Naive B cell (primary cell): ENCODE data around the gene SNRNP35. TPM values are rescaled to one million over a fixed set of nuclear protein-coding genes. Genes with fewer than 3 reads are reported as not detected.
"Not testable (repeated sequence)": the region's sequence is repeated elsewhere in the genome, so short reads cannot be mapped to it uniquely, and the experiment has no call there.

Source experiments
- ATAC-seq, 2 donors: fragments of 150-1000 bp; cut with Tn5 transposase; 2 replicates each; pipeline ENCODE4 v1.10.0; 2021; ENCODE audit warnings: low read depth in 2 of 2, mild to moderate bottlenecking in 2 of 2, moderate library complexity in 2 of 2
- DNase-seq: peaks from one replicate; pipeline ENCODE4 v3.0.0; 2022
- H3K27ac Mint-ChIP-seq, 6 donors: one replicate each; pipeline ENCODE4 v1.8.0; 2020 to 2022; ENCODE audit warnings: mild to moderate bottlenecking in 6 of 6, mixed read lengths in 6 of 6, moderate library complexity in 5 of 6, inconsistent platforms in 2 of 6
- H3K27me3 Mint-ChIP-seq, 3 donors: one replicate each; pipeline ENCODE4 v1.8.0; 2021 to 2022; ENCODE audit warnings: mixed read lengths in 3 of 3, mild to moderate bottlenecking in 1 of 3
- H3K36me3 Mint-ChIP-seq, 2 donors: one replicate each; pipeline ENCODE4 v1.8.0; 2020 to 2022; ENCODE audit warnings: mixed read lengths in 2 of 2, inconsistent platforms in 1 of 2, mild to moderate bottlenecking in 1 of 2
- H3K4me1 Mint-ChIP-seq, 3 donors: one replicate each; pipeline ENCODE4 v1.8.0; 2020 to 2022; ENCODE audit warnings: mixed read lengths in 3 of 3, inconsistent platforms in 1 of 3, mild to moderate bottlenecking in 1 of 3, moderate library complexity in 1 of 3
- H3K4me3 Mint-ChIP-seq, 8 donors: one replicate each; pipeline ENCODE4 v1.8.0; 2020 to 2022; ENCODE audit warnings: mild to moderate bottlenecking in 8 of 8, mixed read lengths in 8 of 8, moderate library complexity in 8 of 8, inconsistent platforms in 2 of 8
- H3K9me3 Mint-ChIP-seq, 7 donors: one replicate each; pipeline ENCODE4 v1.8.0; 2020 to 2022; ENCODE audit warnings: mixed read lengths in 7 of 7, mild to moderate bottlenecking in 5 of 7, inconsistent platforms in 2 of 7, moderate library complexity in 1 of 7
- polyA plus RNA-seq, 6 donors: library from polyadenylated mRNA; unstranded; fragments of 300-500 nt; fragmentation: Illumina TruSeq; gene quantifications; one replicate each; pipeline ENCODE4 v1.2.3, GENCODE V29; 2021; ENCODE audit warnings: low read depth in 6 of 6

The SNRNP35 gene
- polyA plus RNA-seq, 6 donors from 2014 or later = 18.0 to 29.1 (median 28.4) TPM

DNA sequence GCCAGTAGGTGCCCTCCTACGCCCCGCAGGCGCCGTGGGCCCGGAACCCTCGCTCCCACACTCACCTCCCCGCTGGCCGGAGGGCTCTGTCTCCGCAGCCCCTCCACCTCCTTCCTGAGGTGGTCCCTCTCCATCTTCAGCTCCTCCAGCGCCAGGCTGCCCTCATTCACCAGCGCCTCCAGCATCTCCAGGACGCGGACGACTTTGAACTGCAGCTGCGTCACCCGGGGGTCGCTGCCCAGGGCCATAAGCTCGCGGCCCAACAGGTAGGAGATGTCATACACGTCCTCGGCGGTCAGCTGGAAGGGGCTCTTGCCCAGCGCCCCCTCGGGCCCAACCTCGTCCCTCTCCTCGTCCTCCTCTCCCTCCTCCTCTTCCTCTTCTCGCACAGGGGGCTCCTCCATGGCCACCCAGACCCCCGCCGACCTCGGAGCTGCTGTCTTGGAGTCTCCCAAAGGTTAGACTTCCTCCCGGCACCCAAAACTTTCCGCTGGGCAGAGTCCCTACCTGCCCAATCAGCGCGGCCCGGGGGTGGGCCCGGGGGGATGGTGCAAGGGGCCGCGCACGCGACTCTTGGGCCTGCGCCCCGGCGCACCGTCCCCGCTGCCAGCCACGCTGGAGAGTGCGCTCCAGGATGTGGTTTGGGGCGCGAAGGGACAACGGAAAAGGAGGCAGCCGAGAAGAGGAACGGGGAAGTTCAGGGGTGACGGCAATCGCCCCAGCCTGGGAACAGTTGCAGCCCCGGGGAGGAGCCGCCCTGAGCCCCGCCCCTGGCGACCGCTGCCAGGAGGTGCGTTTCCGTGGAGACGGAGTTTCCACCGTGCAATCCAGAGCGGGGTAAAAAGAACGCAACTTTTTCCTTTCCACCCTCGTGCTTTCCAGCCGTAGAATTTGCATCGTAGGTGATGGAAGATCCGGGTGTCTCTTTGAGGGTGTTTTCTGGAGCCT is 21.6 kb upstream of the SNRNP35 start, which contains the start of gene RILPL2:
TSS of gene RILPL2 (minus strand) at position 668 of the 948 bp plus-strand sequence. CDS start at position 404, 264 bp downstream.
- Mint-ChIP-seq H3K9me3 (no peaks in the 10 kb centered on the region), H3K4me3 (peak within 1 kb of the TSS; percentile 94 to 99 (median 96)), H3K27ac (peak within 1 kb of the TSS; percentile 91 to 99 (median 96)), H3K27me3 (no peaks in the 10 kb centered on the region), H3K4me1 (peaks cover 22 to 47% (median 45%) of the 10 kb centered on the region in 3 donors), H3K36me3 (no peaks in the 10 kb centered on the region)
- peak; percentile 92 for DNase-seq
- peak; percentile 85 to 88 for ATAC-seq

- DNase-seq (no peak), ATAC-seq (no peak)
- peak overlapping the region in 3 of 6 donors; percentile 12 to 50 (median 44) for H3K27ac Mint-ChIP-seq
- peak overlapping the region in 3 of 8 donors; percentile 26 to 74 (median 66) for H3K4me3 Mint-ChIP-seq
- no peaks in the 10 kb centered on the region for H3K27me3 Mint-ChIP-seq
- H3K36me3 Mint-ChIP-seq = no peaks in the 10 kb centered on the region
- no peaks in the 10 kb centered on the region for H3K9me3 Mint-ChIP-seq
- H3K4me1 Mint-ChIP-seq = peaks cover 22 to 38% (median 25%) of the 10 kb centered on the region in 3 donors
These were observed 16.3 kb upstream of the SNRNP35 start for GRCh38 chr12:123441523-123442164.

DNA sequence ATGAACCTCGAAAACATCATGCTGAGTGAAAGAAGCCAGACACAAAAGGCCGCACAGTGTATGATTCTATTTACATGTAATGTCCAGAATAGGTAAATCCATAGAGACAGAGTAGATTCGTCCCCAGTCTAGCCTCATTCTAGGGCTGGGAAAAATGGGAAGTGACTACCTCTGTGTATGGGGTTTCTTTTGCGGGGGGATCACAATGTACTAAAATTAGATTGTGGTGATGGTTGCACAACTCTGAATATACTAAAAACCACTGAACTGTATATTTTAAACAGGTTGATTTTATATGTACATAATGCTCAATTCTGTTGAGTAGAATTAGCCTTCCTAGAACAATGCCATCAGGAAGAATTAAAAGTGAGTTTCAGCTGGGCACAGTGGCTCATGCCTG is 15.2 kb upstream of the SNRNP35 start:
- peaks cover 22 to 31% (median 25%) of the 10 kb centered on the region in 3 donors for H3K4me1 Mint-ChIP-seq
- no peaks in the 10 kb centered on the region for H3K27me3 Mint-ChIP-seq
- H3K27ac Mint-ChIP-seq = no peak overlapping the region
- DNase-seq (no peak), ATAC-seq (no peak)
- peak overlapping the region in 2 of 8 donors; percentile 32 to 61 for H3K4me3 Mint-ChIP-seq
- no peaks in the 10 kb centered on the region for H3K36me3 Mint-ChIP-seq
- no peaks in the 10 kb centered on the region for H3K9me3 Mint-ChIP-seq

- Mint-ChIP-seq H3K36me3 (no peaks in the 10 kb centered on the region), H3K9me3 (peaks cover 0 to 2% (median 0%) of the 10 kb centered on the region in 7 donors), H3K27me3 (no peaks in the 10 kb centered on the region), H3K4me1 (peaks cover 29 to 45% (median 38%) of the 10 kb centered on the region in 3 donors), H3K4me3 (peak overlapping the region in 5 of 8 donors; percentile 3 to 35 (median 18)), H3K27ac (no peak overlapping the region)
- ATAC-seq (no peak), DNase-seq (no peak)
These were observed 13.6 kb upstream of the SNRNP35 start for GRCh38 chr12:123444092-123445026.

DNA sequence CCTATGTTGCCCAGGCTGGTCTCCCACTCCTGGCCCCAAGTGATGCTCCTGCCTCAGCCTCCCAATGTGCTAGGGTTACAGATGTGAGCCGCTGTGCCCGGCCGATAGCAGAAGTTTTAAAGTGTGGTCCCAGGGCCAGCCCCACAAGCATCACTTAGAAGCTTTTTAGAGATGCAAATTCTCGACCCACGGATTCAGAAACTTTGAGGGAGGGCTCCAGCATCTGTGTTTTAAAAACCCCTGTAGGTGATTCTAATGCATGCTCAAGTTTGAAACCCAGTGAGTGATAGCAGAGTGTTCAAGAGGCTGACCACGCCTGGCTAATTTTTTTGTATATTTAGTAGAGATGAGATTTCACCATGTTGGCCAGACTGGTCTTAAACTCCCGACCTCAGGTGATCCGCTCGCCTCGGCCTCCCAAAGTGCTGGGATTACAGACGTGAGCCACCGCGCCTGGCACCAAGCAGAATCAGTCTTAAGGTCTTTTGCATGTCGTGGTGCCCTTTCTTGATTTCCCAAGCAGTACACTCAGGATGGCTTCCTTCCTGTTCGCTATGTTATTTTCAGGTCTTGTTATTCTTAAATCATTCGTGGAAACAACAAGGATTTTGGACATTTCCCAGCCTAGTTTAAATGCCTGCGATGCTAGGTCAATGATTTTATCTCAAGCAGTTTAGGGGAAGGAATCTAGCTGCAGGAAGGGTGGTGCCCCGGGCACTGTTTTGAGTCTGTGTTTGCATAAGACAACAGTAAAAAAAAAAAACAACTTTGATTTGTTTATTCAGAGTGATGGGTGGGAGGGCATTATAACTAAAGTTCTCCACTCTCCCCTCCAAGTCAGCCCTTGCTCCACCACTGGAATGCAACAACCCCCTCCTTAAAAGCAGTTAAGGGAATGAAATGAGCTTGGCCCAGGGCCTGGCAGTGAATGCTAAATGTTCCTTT is 12.3 kb upstream of the SNRNP35 start:
- no peak for DNase-seq
- ATAC-seq = peak; percentile 21 to 51
- H3K4me1 Mint-ChIP-seq = peaks cover 31 to 48% (median 43%) of the 10 kb centered on the region in 3 donors
- H3K9me3 Mint-ChIP-seq = peaks cover 0 to 2% (median 0%) of the 10 kb centered on the region in 7 donors
- H3K27ac Mint-ChIP-seq = peak overlapping the region in 5 of 6 donors; percentile 16 to 94 (median 75)
- H3K27me3 Mint-ChIP-seq = no peaks in the 10 kb centered on the region
- peak overlapping the region; percentile 53 to 83 (median 70) for H3K4me3 Mint-ChIP-seq
- no peaks in the 10 kb centered on the region for H3K36me3 Mint-ChIP-seq

GRCh38 chr12:123446333-123446713 is 11.6 kb upstream of the SNRNP35 start:
- DNase-seq (no peak), ATAC-seq (no peak)
- Mint-ChIP-seq H3K9me3 (peaks cover 0 to 2% (median 0%) of the 10 kb centered on the region in 7 donors), H3K4me1 (peaks cover 31 to 48% (median 43%) of the 10 kb centered on the region in 3 donors), H3K4me3 (peak overlapping the region in 5 of 8 donors; percentile 47 to 83 (median 69)), H3K27me3 (no peaks in the 10 kb centered on the region), H3K36me3 (no peaks in the 10 kb centered on the region), H3K27ac (peak overlapping the region in 3 of 6 donors; percentile 49 to 94 (median 79))

DNA sequence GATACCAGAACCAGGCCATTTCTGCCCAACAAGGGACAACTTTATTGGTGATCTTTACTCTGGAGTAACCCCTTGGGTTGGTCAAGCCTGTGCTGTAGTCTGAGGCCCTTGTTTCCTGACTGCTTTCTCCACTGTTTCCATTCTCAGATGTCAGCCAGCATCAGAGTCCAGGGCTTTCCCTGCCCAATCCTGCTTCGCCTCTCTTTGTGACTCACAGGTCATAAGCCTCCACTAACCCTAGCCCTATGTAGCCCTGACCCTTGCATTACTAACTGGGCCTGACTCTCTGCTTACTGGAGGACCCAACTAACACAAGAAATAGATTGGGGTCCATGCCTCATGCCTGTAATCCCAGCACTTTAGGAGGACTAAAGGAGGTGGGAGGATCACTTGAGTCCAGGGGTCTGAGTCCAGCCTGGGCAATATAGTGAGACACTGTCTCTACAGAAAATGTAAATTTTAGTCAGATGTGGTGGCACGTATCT is 8.6 kb upstream of the SNRNP35 start:
- ATAC-seq = no peak
- Mint-ChIP-seq H3K4me3 (peak overlapping the region; percentile 24 to 62 (median 46)), H3K27me3 (no peaks in the 10 kb centered on the region), H3K27ac (peak overlapping the region; percentile 30 to 90 (median 80)), H3K36me3 (no peaks in the 10 kb centered on the region), H3K4me1 (peaks cover 19 to 35% (median 31%) of the 10 kb centered on the region in 3 donors), H3K9me3 (peaks cover 0 to 2% (median 0%) of the 10 kb centered on the region in 7 donors)
- no peak for DNase-seq

DNA sequence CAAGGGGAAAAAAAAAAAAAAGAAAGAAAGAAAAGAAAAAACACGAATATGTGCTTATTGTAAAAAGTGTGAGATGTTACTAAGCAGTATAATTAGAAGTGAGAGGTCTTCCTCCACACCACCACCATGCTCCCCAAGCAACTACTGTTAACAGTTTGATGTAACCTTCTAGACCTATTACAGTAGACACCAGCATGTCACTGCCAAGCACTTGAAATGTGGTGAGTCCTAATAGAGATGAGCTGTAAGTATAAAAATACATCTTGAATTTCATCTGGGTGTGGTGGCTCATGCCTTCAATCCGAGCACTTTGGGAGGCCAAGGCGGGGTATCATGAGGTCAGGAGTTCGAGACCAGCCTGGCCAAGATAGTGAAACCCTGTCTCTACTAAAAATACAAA is 8.1 kb upstream of the SNRNP35 start:
- H3K36me3 Mint-ChIP-seq = no peaks in the 10 kb centered on the region
- peaks cover 0 to 2% (median 0%) of the 10 kb centered on the region in 7 donors for H3K9me3 Mint-ChIP-seq
- peak overlapping the region in 3 of 8 donors; percentile 21 to 62 (median 46) for H3K4me3 Mint-ChIP-seq
- H3K4me1 Mint-ChIP-seq = peaks cover 19 to 32% (median 31%) of the 10 kb centered on the region in 3 donors
- peak overlapping the region in 4 of 6 donors; percentile 12 to 90 (median 72) for H3K27ac Mint-ChIP-seq
- ATAC-seq = no peak
- no peak for DNase-seq
- no peaks in the 10 kb centered on the region for H3K27me3 Mint-ChIP-seq

GRCh38 chr12:123450636-123451035 is 7.3 kb upstream of the SNRNP35 start:
- H3K4me3 Mint-ChIP-seq = peak overlapping the region in 2 of 8 donors; percentile 64 to 79
- H3K9me3 Mint-ChIP-seq = peaks cover 0 to 2% (median 0%) of the 10 kb centered on the region in 7 donors
- no peak for ATAC-seq
- peak overlapping the region in 1 of 6 donors; percentile 72 for H3K27ac Mint-ChIP-seq
- no peaks in the 10 kb centered on the region for H3K36me3 Mint-ChIP-seq
- DNase-seq = no peak
- peaks cover 15 to 28% (median 27%) of the 10 kb centered on the region in 3 donors for H3K4me1 Mint-ChIP-seq
- H3K27me3 Mint-ChIP-seq = no peaks in the 10 kb centered on the region

DNA sequence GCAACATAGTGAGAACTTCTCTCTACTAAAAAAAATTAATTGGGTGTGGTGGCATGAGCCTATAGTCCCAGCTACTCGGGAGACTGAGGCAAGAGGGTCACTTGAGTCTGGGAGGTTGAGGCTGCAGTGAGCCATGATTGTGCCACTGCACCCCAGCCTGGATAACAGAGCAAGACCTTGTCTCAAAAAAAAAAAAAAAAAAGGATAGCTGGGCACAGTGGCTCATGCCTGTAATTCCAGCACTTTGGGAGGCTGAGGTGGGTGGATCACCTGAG is 5.7 kb upstream of the SNRNP35 start:
- not testable (repeated sequence) for H3K27me3 Mint-ChIP-seq, H3K9me3 Mint-ChIP-seq, ATAC-seq, H3K36me3 Mint-ChIP-seq, DNase-seq
- Mint-ChIP-seq H3K27ac (peak overlapping the region in 5 of 6 donors; percentile 43 to 65 (median 56)), H3K4me1 (peaks cover 9 to 19% (median 18%) of the 10 kb centered on the region in 3 donors), H3K4me3 (peak overlapping the region in 1 of 8 donors; percentile 29)

GRCh38 chr12:123453165-123453564 is 4.8 kb upstream of the SNRNP35 start:
- Mint-ChIP-seq H3K36me3 (peaks cover 0 to 5% of the 10 kb centered on the region in 2 donors), H3K9me3 (peaks cover 0 to 2% (median 0%) of the 10 kb centered on the region in 7 donors), H3K4me3 (no peak overlapping the region), H3K27me3 (no peaks in the 10 kb centered on the region), H3K27ac (peak overlapping the region in 1 of 6 donors; percentile 75), H3K4me1 (peaks cover 12 to 19% (median 18%) of the 10 kb centered on the region in 3 donors)
- DNase-seq = no peak
- ATAC-seq = no peak
